ENCODE results near the gene MFSD6L.

Gene MFSD6L

GRCh38 chr17:8793649-8794048 lies 5.5 kb downstream of the MFSD6L start:
- Mint-ChIP-seq H3K27me3 (peaks cover 15 to 19% of the 10 kb centered on the region in 2 donors), H3K4me3 (no peak overlapping the region), H3K9me3 (no peaks in the 10 kb centered on the region), H3K36me3 (ENCODE audit: insufficient read depth) (no peaks in the 10 kb centered on the region), H3K4me1 (ENCODE audit: low read depth in 2 of 2) (no peaks in the 10 kb centered on the region), H3K27ac (no peak overlapping the region)
- ATAC-seq (replicated peaks) (no peak), DNase-seq (no peak)

GRCh38 chr17:8792646-8793045 lies 6.5 kb downstream of the MFSD6L start:
- ATAC-seq (replicated peaks) (no peak), DNase-seq (no peak)
- Mint-ChIP-seq H3K9me3 (no peaks in the 10 kb centered on the region), H3K27ac (peak overlapping the region in 1 of 2 donors; percentile 26), H3K36me3 (ENCODE audit: insufficient read depth) (no peaks in the 10 kb centered on the region), H3K4me1 (ENCODE audit: low read depth in 2 of 2) (no peaks in the 10 kb centered on the region), H3K27me3 (peaks cover 15 to 18% of the 10 kb centered on the region in 2 donors), H3K4me3 (no peak overlapping the region)

GRCh38 chr17:8791910-8792270 lies 7.3 kb downstream of the MFSD6L start:
- no peaks in the 10 kb centered on the region for H3K36me3 Mint-ChIP-seq (ENCODE audit: insufficient read depth)
- no peak for ATAC-seq (replicated peaks)
- no peak overlapping the region for H3K4me3 Mint-ChIP-seq
- peaks cover 9 to 12% of the 10 kb centered on the region in 2 donors for H3K27me3 Mint-ChIP-seq
- no peak overlapping the region for H3K27ac Mint-ChIP-seq
- no peaks in the 10 kb centered on the region for H3K4me1 Mint-ChIP-seq (ENCODE audit: low read depth in 2 of 2)
- no peaks in the 10 kb centered on the region for H3K9me3 Mint-ChIP-seq
- no peak for DNase-seq

GRCh38 chr17:8791248-8791909 lies 7.8 kb downstream of the MFSD6L start:
- Mint-ChIP-seq H3K9me3 (no peaks in the 10 kb centered on the region), H3K27ac (no peak overlapping the region), H3K36me3 (ENCODE audit: insufficient read depth) (no peaks in the 10 kb centered on the region), H3K4me3 (no peak overlapping the region), H3K27me3 (peaks cover 7 to 12% of the 10 kb centered on the region in 2 donors), H3K4me1 (ENCODE audit: low read depth in 2 of 2) (no peaks in the 10 kb centered on the region)
- ATAC-seq (replicated peaks) = no peak
- DNase-seq = no peak

GRCh38 chr17:8789743-8790142 lies 9.4 kb downstream of the MFSD6L start:
- Mint-ChIP-seq H3K27ac (no peak overlapping the region), H3K4me1 (ENCODE audit: low read depth in 2 of 2) (peaks cover 0 to 4% of the 10 kb centered on the region in 2 donors), H3K36me3 (ENCODE audit: insufficient read depth) (no peaks in the 10 kb centered on the region), H3K9me3 (no peaks in the 10 kb centered on the region), H3K4me3 (no peak overlapping the region), H3K27me3 (peaks cover 7 to 12% of the 10 kb centered on the region in 2 donors)
- DNase-seq (no peak), ATAC-seq (replicated peaks) (no peak)

- peaks cover 7 to 12% of the 10 kb centered on the region in 2 donors for H3K27me3 Mint-ChIP-seq
Observed at GRCh38 chr17:8788998-8789397, 10.2 kb downstream of the MFSD6L start.

GRCh38 chr17:8785547-8786413 lies 13.4 kb downstream of the MFSD6L start:
- H3K9me3 Mint-ChIP-seq = no peaks in the 10 kb centered on the region
- H3K27ac Mint-ChIP-seq = no peak overlapping the region
- H3K36me3 Mint-ChIP-seq (ENCODE audit: insufficient read depth) = no peaks in the 10 kb centered on the region
- H3K4me3 Mint-ChIP-seq = no peak overlapping the region
- DNase-seq (peak; percentile 49 to 60 (median 56)), ATAC-seq (replicated peaks) (peak; percentile 49)
- H3K4me1 Mint-ChIP-seq (ENCODE audit: low read depth in 2 of 2) = peaks cover 0 to 4% of the 10 kb centered on the region in 2 donors
- peaks cover 7 to 12% of the 10 kb centered on the region in 2 donors for H3K27me3 Mint-ChIP-seq

More at GRCh38 chr17:8788998-8789397, 10.2 kb downstream of the MFSD6L start:
- Mint-ChIP-seq H3K4me1 (ENCODE audit: low read depth in 2 of 2) (peaks cover 0 to 4% of the 10 kb centered on the region in 2 donors), H3K36me3 (ENCODE audit: insufficient read depth) (no peaks in the 10 kb centered on the region), H3K27ac (no peak overlapping the region), H3K9me3 (no peaks in the 10 kb centered on the region), H3K4me3 (no peak overlapping the region)
- DNase-seq (no peak), ATAC-seq (replicated peaks) (no peak)

- Mint-ChIP-seq H3K27me3 (peaks cover 0 to under 1% of the 10 kb centered on the region in 2 donors), H3K4me3 (no peak overlapping the region), H3K4me1 (ENCODE audit: low read depth in 2 of 2) (peaks cover 0 to 4% of the 10 kb centered on the region in 2 donors), H3K27ac (no peak overlapping the region), H3K36me3 (ENCODE audit: insufficient read depth) (peaks cover 3% of the 10 kb centered on the region), H3K9me3 (no peaks in the 10 kb centered on the region)
- DNase-seq = no peak
- no peak for ATAC-seq (replicated peaks)
Observed at GRCh38 chr17:8782176-8782575, 17.0 kb downstream of the MFSD6L start.

- ATAC-seq (replicated peaks) = no peak
Observed at GRCh38 chr17:8781776-8782175, 17.4 kb downstream of the MFSD6L start.

GRCh38 chr17:8776881-8777280 lies 22.3 kb downstream of the MFSD6L start:
- Mint-ChIP-seq H3K36me3 (ENCODE audit: insufficient read depth) (peaks cover 3% of the 10 kb centered on the region), H3K4me1 (ENCODE audit: low read depth in 2 of 2) (no peaks in the 10 kb centered on the region), H3K9me3 (no peaks in the 10 kb centered on the region), H3K27me3 (peaks cover 29 to 34% of the 10 kb centered on the region in 2 donors), H3K27ac (no peak overlapping the region), H3K4me3 (no peak overlapping the region)
- DNase-seq (no peak), ATAC-seq (replicated peaks) (no peak)

More at GRCh38 chr17:8781776-8782175, 17.4 kb downstream of the MFSD6L start:
- no peak overlapping the region for H3K27ac Mint-ChIP-seq
- no peak overlapping the region for H3K4me3 Mint-ChIP-seq
- H3K27me3 Mint-ChIP-seq = peaks cover under 1 to 5% of the 10 kb centered on the region in 2 donors
- no peaks in the 10 kb centered on the region for H3K9me3 Mint-ChIP-seq
- H3K36me3 Mint-ChIP-seq (ENCODE audit: insufficient read depth) = peaks cover 3% of the 10 kb centered on the region
- H3K4me1 Mint-ChIP-seq (ENCODE audit: low read depth in 2 of 2) = peaks cover 0 to 4% of the 10 kb centered on the region in 2 donors
- DNase-seq = no peak

- H3K27me3 Mint-ChIP-seq = peaks cover 29 to 34% of the 10 kb centered on the region in 2 donors
- no peaks in the 10 kb centered on the region for H3K4me1 Mint-ChIP-seq (ENCODE audit: low read depth in 2 of 2)
- peaks cover 3% of the 10 kb centered on the region for H3K36me3 Mint-ChIP-seq (ENCODE audit: insufficient read depth)
- ATAC-seq (replicated peaks) (no peak), DNase-seq (no peak)
- no peak overlapping the region for H3K4me3 Mint-ChIP-seq
- no peaks in the 10 kb centered on the region for H3K9me3 Mint-ChIP-seq
- H3K27ac Mint-ChIP-seq = no peak overlapping the region
Observed at GRCh38 chr17:8776248-8776647, 22.9 kb downstream of the MFSD6L start.

GRCh38 chr17:8766731-8767130 lies 32.4 kb downstream of the MFSD6L start:
- ATAC-seq (replicated peaks) (no peak), DNase-seq (no peak)
- peaks cover 23 to 44% of the 10 kb centered on the region in 2 donors for H3K27me3 Mint-ChIP-seq
- peaks cover 0 to 2% of the 10 kb centered on the region in 2 donors for H3K9me3 Mint-ChIP-seq
- H3K36me3 Mint-ChIP-seq (ENCODE audit: insufficient read depth) = no peaks in the 10 kb centered on the region
- no peak overlapping the region for H3K27ac Mint-ChIP-seq
- peaks cover 0 to 2% of the 10 kb centered on the region in 2 donors for H3K4me1 Mint-ChIP-seq (ENCODE audit: low read depth in 2 of 2)
- no peak overlapping the region for H3K4me3 Mint-ChIP-seq

GRCh38 chr17:8762012-8762411 lies 37.2 kb downstream of the MFSD6L start:
- Mint-ChIP-seq H3K36me3 (ENCODE audit: insufficient read depth) (no peaks in the 10 kb centered on the region), H3K27me3 (peaks cover 26 to 45% of the 10 kb centered on the region in 2 donors), H3K27ac (no peak overlapping the region), H3K4me3 (no peak overlapping the region), H3K4me1 (ENCODE audit: low read depth in 2 of 2) (peaks cover 0 to 2% of the 10 kb centered on the region in 2 donors), H3K9me3 (peaks cover 0 to 2% of the 10 kb centered on the region in 2 donors)
- DNase-seq = no peak
- ATAC-seq (replicated peaks) = no peak
